Measurements from ENCODE around the gene PCDH12. TPM values are rescaled to one million over a fixed set of nuclear protein-coding genes. Genes with fewer than 3 reads are reported as not detected.

Gene PCDH12
- total RNA-seq, 1 experiment from 2014 or later = 0.02 TPM

GRCh38 chr5:141934099-141934844 lies 23.7 kb downstream of the PCDH12 start (continued):
- TF ChIP-seq RAD21 (IDR thresholded peaks at IDR 0.05; ENCODE audit: low read depth) = no peak
- no peak for TF ChIP-seq CBX3 (IDR thresholded peaks at IDR 0.05; ENCODE audit: low read depth)
- no peak for TF ChIP-seq CEBPB (IDR thresholded peaks at IDR 0.05; ENCODE audit: low read depth)
- no peak for TF ChIP-seq TCF7L2 (IDR thresholded peaks at IDR 0.05; ENCODE audit: borderline replicate concordance, extremely low read depth, insufficient read depth, insufficient read length)
- TF ChIP-seq ZNF274 (IDR thresholded peaks at IDR 0.05; ENCODE audit: low read depth, low read length) = no peak
- TF ChIP-seq EGR1 (IDR thresholded peaks at IDR 0.05; ENCODE audit: low read depth) = no peak

DNA sequence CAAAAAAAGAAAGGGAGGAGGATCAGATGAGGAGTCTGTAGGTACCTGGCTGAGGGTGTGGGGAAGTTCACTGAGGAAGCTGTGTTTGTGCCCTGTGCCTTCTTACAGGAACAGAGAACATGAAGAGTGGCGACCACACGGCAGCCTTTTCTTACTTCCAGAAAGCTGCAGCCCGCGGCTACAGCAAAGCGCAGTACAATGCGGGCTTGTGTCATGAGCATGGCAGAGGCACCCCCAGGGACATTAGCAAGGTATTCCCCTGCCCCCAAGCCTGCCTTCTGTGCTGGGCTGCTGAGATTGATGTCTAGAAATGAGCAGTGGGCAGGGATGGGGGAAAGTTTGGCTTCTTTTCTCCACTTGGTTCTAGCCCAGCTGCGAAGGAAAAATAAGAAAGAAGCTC lies 24.9 kb downstream of the PCDH12 start:
- Histone ChIP-seq H3K9ac (ENCODE audit: low read length) (no peak overlapping the region), H3K9me3 (ENCODE audit: control insufficient read depth in 1 of 2, insufficient read depth in 1 of 2, low read depth in 1 of 2, low read length in 2 of 2) (no peaks in the 10 kb centered on the region), H3K4me3 (replicated peaks in 1 of 2; ENCODE audit: low read depth in 1 of 2, low read length in 2 of 2) (no peak overlapping the region), H4K20me1 (ENCODE audit: insufficient read depth) (no peaks in the 10 kb centered on the region), H3K36me3 (ENCODE audit: control insufficient read depth in 1 of 2, insufficient read depth in 2 of 2, low read length in 2 of 2) (peaks cover 45 to 76% of the 10 kb centered on the region in 2 experiments), H3K27me3 (ENCODE audit: insufficient read depth, low read length) (no peaks in the 10 kb centered on the region), H3K79me2 (ENCODE audit: insufficient read depth, low read length) (no peaks in the 10 kb centered on the region), H3K27ac (ENCODE audit: low read depth, low read length) (no peak overlapping the region), H3K4me1 (ENCODE audit: control insufficient read depth in 1 of 2, insufficient read depth in 2 of 2, low read length in 2 of 2) (no peaks in the 10 kb centered on the region), H3K9me2 (ENCODE audit: insufficient read depth) (no peaks in the 10 kb centered on the region), H3K4me2 (ENCODE audit: low read length) (no peak overlapping the region), H2AFZ (ENCODE audit: low read depth, low read length, poor library complexity, severe bottlenecking) (no peak overlapping the region)
- BruUV-seq (replicated peaks) = no TSS peak
- DNase-seq (ENCODE audit: low read depth, low spot score) = no peak
- ChIA-PET POLR2A (interaction anchor here (1.5 kb wide), 1 partner anchor 9 kb away, joined by 3 read pairs; the partner anchor contains the start of gene DELE1), CTCF (no interaction called here), RAD21 (ENCODE audit: low non-redundant PET in 1 of 2, low total read pairs in 2 of 2, uncharacterized antibody in 2 of 2, unreplicated experiment in 2 of 2) (no interaction called here)
- intact Hi-C loops (cut with micrococcal nuclease) = no loop called here
- no peak for ATAC-seq
- TF ChIP-seq EGR1 (IDR thresholded peaks at IDR 0.05; ENCODE audit: low read depth) (no peak), ZFX (IDR thresholded peaks at IDR 0.05) (no peak), EZH2phosphoT487 (IDR thresholded peaks at IDR 0.05; ENCODE audit: borderline replicate concordance) (no peak), CEBPB (IDR thresholded peaks at IDR 0.05; ENCODE audit: low read depth) (no peak), POLR2AphosphoS5 (IDR thresholded peaks at IDR 0.05; ENCODE audit: low read depth, low read length) (no peak), CTCF (IDR thresholded peaks at IDR 0.05 in 2 of 3, conservative IDR thresholded peaks at IDR 0.05 in 1 of 3; ENCODE audit: borderline replicate concordance in 1 of 3, insufficient read depth in 1 of 3, low read depth in 2 of 3, low read length in 2 of 3) (no peak), CBX3 (IDR thresholded peaks at IDR 0.05; ENCODE audit: low read depth) (no peak), SP1 (IDR thresholded peaks at IDR 0.05; ENCODE audit: low read depth) (no peak), TCF7L2 (IDR thresholded peaks at IDR 0.05; ENCODE audit: borderline replicate concordance, extremely low read depth, insufficient read depth, insufficient read length) (no peak), JUND (IDR thresholded peaks at IDR 0.05) (no peak), SIN3A (IDR thresholded peaks at IDR 0.05; ENCODE audit: low read depth) (no peak), ZNF274 (IDR thresholded peaks at IDR 0.05; ENCODE audit: low read depth, low read length) (no peak), ELF1 (IDR thresholded peaks at IDR 0.05; ENCODE audit: borderline replicate concordance, low read depth) (no peak), RAD21 (IDR thresholded peaks at IDR 0.05; ENCODE audit: low read depth) (no peak), POLR2A (IDR thresholded peaks at IDR 0.05; ENCODE audit: borderline replicate concordance, extremely low read depth, insufficient read depth, insufficient read length) (no peak)
- TF ChIP-seq, protein P1, sequence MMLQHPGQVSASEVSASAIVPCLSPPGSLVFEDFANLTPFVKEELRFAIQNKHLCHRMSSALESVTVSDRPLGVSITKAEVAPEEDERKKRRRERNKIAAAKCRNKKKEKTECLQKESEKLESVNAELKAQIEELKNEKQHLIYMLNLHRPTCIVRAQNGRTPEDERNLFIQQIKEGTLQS (IDR thresholded peaks at IDR 0.05) = no peak

All from HCT116 (cell line).